DND-41 (cell line): Measurements from ENCODE around the gene IL17RE.

Experiments
- ATAC-seq: fragments of 200-7000 bp; cut with Tn5 transposase; 3 replicates; pipeline ENCODE4 v1.9.1; 2021; ENCODE audit warnings: low read depth; ENCODE audit not compliant: insufficient read depth
- DNase-seq: peaks from one replicate; pipeline ENCODE4 v3.0.0-alpha.2; 2020
- H2AFZ ChIP-seq: 2 replicates; pipeline ENCODE4 v1.6.0; 2012; ENCODE audit warnings: low read depth, low read length
- H3K27ac ChIP-seq: 2 replicates; pipeline ENCODE4 v1.5.1; 2012; ENCODE audit warnings: low read length, inconsistent platforms
- H3K27me3 ChIP-seq: fragments of 200-600 bp; sonication (generic); 2 replicates; pipeline ENCODE4 v1.6.0; 2012; ENCODE audit warnings: low read length, mild to moderate bottlenecking, inconsistent platforms; ENCODE audit not compliant: insufficient read depth, poor library complexity
- H3K36me3 ChIP-seq: 2 replicates; pipeline ENCODE4 v1.5.1; 2012; ENCODE audit warnings: low read length, inconsistent platforms; ENCODE audit not compliant: insufficient read depth
- H3K4me1 ChIP-seq: 2 replicates; pipeline ENCODE4 v1.5.1; 2012; ENCODE audit warnings: mild to moderate bottlenecking, low read length; ENCODE audit not compliant: insufficient read depth
- H3K4me2 ChIP-seq: 2 replicates; pipeline ENCODE4 v1.6.0; 2012; ENCODE audit warnings: mild to moderate bottlenecking, moderate library complexity, low read length, inconsistent platforms; ENCODE audit not compliant: insufficient read depth
- H3K4me3 ChIP-seq, 2 experiments: fragments of 200-600 bp in 1 of 2; shearing (Covaris generic) in 1 of 2; 2 replicates each; pipeline ENCODE4 v1.5.1; 2012 to 2016; ENCODE audit warnings: inconsistent platforms in 2 of 2, low read length in 2 of 2, mild to moderate bottlenecking in 2 of 2, low read depth in 1 of 2, moderate library complexity in 1 of 2
- H3K79me2 ChIP-seq: 2 replicates; pipeline ENCODE4 v1.6.0; 2012; ENCODE audit warnings: low read length, inconsistent platforms; ENCODE audit not compliant: insufficient read depth
- H3K9ac ChIP-seq: 2 replicates; pipeline ENCODE4 v1.6.0; 2012; ENCODE audit warnings: low read depth, mild to moderate bottlenecking, inconsistent platforms, low read length, moderate library complexity
- H3K9me3 ChIP-seq: 2 replicates; pipeline ENCODE4 v1.5.1; 2012; ENCODE audit warnings: low read length, moderate library complexity, mild to moderate bottlenecking, inconsistent platforms; ENCODE audit not compliant: insufficient read depth, severe bottlenecking
- H4K20me1 ChIP-seq: 2 replicates; pipeline ENCODE4 v1.6.0; 2012; ENCODE audit warnings: low read length; ENCODE audit not compliant: insufficient read depth
- EZH2 ChIP-seq: IDR thresholded peaks from 3 replicates; pipeline ENCODE4 v1.6.1; 2012; ENCODE audit warnings: borderline replicate concordance, low read depth, mild to moderate bottlenecking, moderate library complexity, low read length, inconsistent platforms; ENCODE audit not compliant: severe bottlenecking
- TF ChIP-seq, protein P1 (sequence below): IDR thresholded peaks from 2 replicates; pipeline ENCODE4 v1.5.1; 2012; ENCODE audit warnings: borderline replicate concordance, low read length, moderate library complexity, mild to moderate bottlenecking; ENCODE audit not compliant: poor library complexity, severe bottlenecking; ENCODE audit errors: extremely low read depth

IL17RE gene

DNA sequence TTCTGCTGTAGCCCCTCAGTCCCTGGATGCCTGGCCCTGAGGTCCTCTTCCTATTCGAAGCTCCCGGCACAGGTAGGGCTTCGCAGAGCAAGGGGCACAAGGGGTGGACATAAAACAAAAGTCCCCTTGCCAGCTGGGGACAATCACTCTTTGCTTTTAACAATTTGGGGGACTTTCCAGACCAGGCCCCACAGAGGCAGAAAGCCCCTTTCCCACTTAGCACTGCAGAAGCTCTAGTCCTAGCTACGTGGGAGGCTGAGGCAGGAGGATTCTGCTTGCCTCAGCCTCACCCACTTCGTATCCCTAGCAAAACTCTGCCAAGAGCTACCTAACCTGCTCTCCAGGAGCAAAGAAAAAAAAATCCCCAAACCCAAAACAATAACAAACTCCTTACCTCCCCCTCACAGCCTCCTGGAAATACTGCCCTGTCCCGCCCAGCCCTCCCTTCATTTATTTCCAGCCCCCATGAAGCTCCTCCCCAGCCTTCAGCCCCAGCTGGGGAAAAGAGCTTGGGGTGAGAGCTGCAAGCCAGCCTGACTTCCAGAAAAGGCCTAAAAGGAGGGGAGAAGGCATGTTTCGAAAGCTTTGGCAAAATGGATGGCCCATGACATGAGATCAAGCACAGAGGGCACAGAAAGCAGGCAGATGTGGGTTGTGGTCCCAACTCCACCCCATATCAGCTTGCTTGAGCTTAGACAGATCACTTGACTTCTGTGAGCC is 22.7 kb upstream of the IL17RE start, which contains the start of gene CIDEC:
CIDEC (minus strand) TSS at position 424 of the 720 bp plus-strand sequence. CDS start 1,767 bp downstream, outside the sequence.
- Histone ChIP-seq H3K27ac (no peak within 1 kb of the TSS), H3K4me3 (no peak within 1 kb of the TSS), H2AFZ (no peak within 1 kb of the TSS), H4K20me1 (no peaks in the 10 kb centered on the region), H3K9me3 (no peaks in the 10 kb centered on the region), H3K4me1 (no peaks in the 10 kb centered on the region), H3K4me2 (no peak within 1 kb of the TSS), H3K36me3 (no peaks in the 10 kb centered on the region), H3K79me2 (no peaks in the 10 kb centered on the region), H3K9ac (no peak within 1 kb of the TSS), H3K27me3 (peaks cover 5% of the 10 kb centered on the region)
- ATAC-seq (no peak), DNase-seq (no peak)
- no peak for TF ChIP-seq EZH2
- TF ChIP-seq, protein P1, sequence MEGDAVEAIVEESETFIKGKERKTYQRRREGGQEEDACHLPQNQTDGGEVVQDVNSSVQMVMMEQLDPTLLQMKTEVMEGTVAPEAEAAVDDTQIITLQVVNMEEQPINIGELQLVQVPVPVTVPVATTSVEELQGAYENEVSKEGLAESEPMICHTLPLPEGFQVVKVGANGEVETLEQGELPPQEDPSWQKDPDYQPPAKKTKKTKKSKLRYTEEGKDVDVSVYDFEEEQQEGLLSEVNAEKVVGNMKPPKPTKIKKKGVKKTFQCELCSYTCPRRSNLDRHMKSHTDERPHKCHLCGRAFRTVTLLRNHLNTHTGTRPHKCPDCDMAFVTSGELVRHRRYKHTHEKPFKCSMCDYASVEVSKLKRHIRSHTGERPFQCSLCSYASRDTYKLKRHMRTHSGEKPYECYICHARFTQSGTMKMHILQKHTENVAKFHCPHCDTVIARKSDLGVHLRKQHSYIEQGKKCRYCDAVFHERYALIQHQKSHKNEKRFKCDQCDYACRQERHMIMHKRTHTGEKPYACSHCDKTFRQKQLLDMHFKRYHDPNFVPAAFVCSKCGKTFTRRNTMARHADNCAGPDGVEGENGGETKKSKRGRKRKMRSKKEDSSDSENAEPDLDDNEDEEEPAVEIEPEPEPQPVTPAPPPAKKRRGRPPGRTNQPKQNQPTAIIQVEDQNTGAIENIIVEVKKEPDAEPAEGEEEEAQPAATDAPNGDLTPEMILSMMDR, result no peak

DNA sequence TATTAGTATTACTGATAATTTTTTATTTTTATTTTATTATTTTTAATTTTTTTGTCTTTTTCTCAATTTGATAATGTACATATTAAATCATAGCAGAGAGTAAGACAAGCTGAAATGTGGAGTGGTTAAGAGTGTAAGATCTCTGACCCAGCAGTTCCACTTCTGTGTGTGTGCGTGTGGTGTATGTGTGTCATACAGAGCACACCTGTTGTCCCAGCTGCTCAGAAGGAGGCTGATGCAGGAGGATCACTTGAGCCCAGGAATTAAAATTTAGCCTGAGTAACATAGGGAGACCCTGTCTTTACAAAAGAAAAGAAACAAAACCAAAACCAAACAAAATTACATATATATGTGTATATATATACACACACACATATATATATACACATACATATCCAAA is 21.2 kb upstream of the IL17RE start:
- no peak overlapping the region for H2AFZ ChIP-seq
- no peak overlapping the region for H3K4me2 ChIP-seq
- ATAC-seq (no peak), DNase-seq (no peak)
- no peaks in the 10 kb centered on the region for H3K36me3 ChIP-seq
- no peaks in the 10 kb centered on the region for H3K9me3 ChIP-seq
- no peak overlapping the region for H3K4me3 ChIP-seq
- no peaks in the 10 kb centered on the region for H3K79me2 ChIP-seq
- no peak overlapping the region for H3K27ac ChIP-seq
- no peaks in the 10 kb centered on the region for H3K4me1 ChIP-seq
- no peak overlapping the region for H3K9ac ChIP-seq
- TF ChIP-seq, protein P1, result no peak
- TF ChIP-seq EZH2, result no peak
- no peaks in the 10 kb centered on the region for H4K20me1 ChIP-seq
- peaks cover 5% of the 10 kb centered on the region for H3K27me3 ChIP-seq

DNA sequence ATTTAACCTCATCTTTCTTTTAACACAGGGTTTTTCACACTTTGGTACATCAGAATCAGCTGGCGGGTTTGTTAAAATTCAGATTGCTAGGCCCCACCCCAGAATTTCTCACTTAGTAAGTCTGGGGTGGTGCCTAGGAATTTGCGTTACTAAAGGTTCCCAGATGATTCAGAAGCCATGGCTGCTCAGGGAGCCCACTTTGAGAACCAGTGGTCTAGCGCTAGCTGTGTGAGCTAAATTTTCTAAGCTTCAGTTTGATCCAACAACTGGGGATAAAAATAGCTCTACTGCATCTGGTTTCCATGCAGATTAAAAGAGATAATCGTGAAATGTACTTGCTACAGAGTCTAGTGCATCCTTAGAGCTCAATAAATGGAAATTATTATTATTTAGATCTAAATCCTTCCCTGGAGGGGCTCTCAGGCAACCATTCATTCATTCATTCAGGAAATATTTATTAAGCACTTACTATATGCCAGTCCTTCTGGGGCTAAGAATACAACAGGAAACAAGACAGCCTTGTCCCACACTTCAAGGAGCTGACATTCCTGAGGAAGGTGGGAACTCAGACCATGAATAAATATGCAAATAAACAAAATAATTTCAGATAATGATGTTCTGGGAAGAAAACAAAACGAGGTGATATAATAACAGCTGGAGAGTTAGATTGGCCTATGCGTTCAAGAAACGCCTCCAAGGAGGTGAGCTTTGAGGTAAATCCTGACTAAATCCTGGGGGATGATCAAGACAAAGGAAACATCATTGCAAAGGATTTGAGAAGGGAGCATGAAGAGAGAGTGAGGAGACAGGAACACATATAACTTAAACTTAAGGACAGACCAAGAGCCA is 18.7 kb upstream of the IL17RE start:
- ATAC-seq (no peak), DNase-seq (no peak)
- H3K4me1 ChIP-seq, result no peaks in the 10 kb centered on the region
- H3K4me2 ChIP-seq, result no peak overlapping the region
- no peaks in the 10 kb centered on the region for H4K20me1 ChIP-seq
- H3K27me3 ChIP-seq, result no peaks in the 10 kb centered on the region
- H3K36me3 ChIP-seq, result no peaks in the 10 kb centered on the region
- H3K9ac ChIP-seq, result no peak overlapping the region
- no peak overlapping the region for H3K27ac ChIP-seq
- no peaks in the 10 kb centered on the region for H3K9me3 ChIP-seq
- no peak overlapping the region for H2AFZ ChIP-seq
- no peaks in the 10 kb centered on the region for H3K79me2 ChIP-seq
- no peak overlapping the region for H3K4me3 ChIP-seq
- TF ChIP-seq, protein P1, result no peak
- TF ChIP-seq EZH2, result no peak
